Measurements from ENCODE around the gene THAP2.
"Not testable (repeated sequence)": the region's sequence is repeated elsewhere in the genome, so short reads cannot be mapped to it uniquely, and the experiment has no call there.

The THAP2 gene

DNA sequence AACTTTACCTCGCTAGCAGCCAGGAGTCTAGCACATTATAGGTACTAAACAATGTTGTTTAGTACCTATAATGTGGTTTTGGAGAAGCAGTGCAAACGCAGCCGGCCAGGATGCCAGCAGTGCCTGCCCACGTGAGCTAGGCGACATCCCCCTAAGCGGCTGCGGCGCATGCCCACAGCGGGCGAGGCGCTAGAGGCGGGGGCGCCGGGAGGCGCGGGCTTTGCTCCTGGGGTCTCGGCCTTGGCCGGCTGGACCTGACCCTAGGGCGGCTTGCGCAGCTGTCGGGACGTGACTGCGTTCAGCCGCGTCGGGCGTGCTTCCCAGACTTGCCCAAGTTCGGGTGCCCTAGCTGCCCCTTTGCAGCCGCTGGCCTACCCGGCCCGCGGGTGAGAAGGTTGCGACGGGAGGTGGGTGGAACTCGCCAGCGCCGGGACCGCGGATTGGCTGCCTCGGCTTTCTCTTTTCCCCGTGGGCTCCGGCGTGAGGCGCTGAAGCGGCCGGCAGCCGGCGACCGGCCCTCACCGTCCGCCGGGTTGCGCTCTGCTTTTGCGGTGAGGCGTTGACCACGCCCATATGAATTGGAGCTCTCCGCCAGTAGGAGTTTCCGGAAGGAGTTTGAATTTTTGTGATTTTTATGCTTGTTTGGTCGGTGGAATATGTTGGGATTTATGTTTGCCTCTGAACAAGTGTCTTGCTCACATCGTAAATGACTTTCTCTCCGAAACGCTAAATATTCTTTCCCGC, 22.0 kb downstream of the THAP2 start, which contains the start of gene TMEM19:
Gene TMEM19, plus strand, starts transcription at position 169 of the 744 bp plus-strand sequence. CDS start 599 bp downstream, outside the sequence.
- peak within 1 kb of the TSS; percentile 96 for H3K4me3 ChIP-seq (ENCODE audit: low read length, poor library complexity, severe bottlenecking)
- TF ChIP-seq EZH2phosphoT487 (IDR thresholded peaks at IDR 0.05; ENCODE audit: borderline replicate concordance), result no peak
- TF ChIP-seq, protein P1, sequence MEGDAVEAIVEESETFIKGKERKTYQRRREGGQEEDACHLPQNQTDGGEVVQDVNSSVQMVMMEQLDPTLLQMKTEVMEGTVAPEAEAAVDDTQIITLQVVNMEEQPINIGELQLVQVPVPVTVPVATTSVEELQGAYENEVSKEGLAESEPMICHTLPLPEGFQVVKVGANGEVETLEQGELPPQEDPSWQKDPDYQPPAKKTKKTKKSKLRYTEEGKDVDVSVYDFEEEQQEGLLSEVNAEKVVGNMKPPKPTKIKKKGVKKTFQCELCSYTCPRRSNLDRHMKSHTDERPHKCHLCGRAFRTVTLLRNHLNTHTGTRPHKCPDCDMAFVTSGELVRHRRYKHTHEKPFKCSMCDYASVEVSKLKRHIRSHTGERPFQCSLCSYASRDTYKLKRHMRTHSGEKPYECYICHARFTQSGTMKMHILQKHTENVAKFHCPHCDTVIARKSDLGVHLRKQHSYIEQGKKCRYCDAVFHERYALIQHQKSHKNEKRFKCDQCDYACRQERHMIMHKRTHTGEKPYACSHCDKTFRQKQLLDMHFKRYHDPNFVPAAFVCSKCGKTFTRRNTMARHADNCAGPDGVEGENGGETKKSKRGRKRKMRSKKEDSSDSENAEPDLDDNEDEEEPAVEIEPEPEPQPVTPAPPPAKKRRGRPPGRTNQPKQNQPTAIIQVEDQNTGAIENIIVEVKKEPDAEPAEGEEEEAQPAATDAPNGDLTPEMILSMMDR (conservative IDR thresholded peaks at IDR 0.05; ENCODE audit: low read length), result peak; percentile 35
- no peaks in the 10 kb centered on the region for H3K36me3 ChIP-seq (ENCODE audit: insufficient read depth, low read length)
- H3K9me3 ChIP-seq (ENCODE audit: insufficient read depth, low read depth, low read length), result no peaks in the 10 kb centered on the region
- peak within 1 kb of the TSS; percentile 89 for H2AFZ ChIP-seq (ENCODE audit: low read length)
- H3K27me3 ChIP-seq (ENCODE audit: insufficient read depth, low read length, poor library complexity, severe bottlenecking), result no peaks in the 10 kb centered on the region
- no peaks in the 10 kb centered on the region for H3F3A ChIP-seq (ENCODE audit: low read depth)
- no peaks in the 10 kb centered on the region for H4K20me1 ChIP-seq (ENCODE audit: insufficient read depth, low read length, poor library complexity, severe bottlenecking)
- H3K9ac ChIP-seq (ENCODE audit: low read depth, low read length, poor library complexity, severe bottlenecking), result peak within 1 kb of the TSS; percentile 81
- H3K9me2 ChIP-seq (replicated peaks; ENCODE audit: low read depth, low read length), result no peaks in the 10 kb centered on the region
- H3K79me2 ChIP-seq (ENCODE audit: insufficient read depth, low read length), result peaks cover 31% of the 10 kb centered on the region
- H3K4me1 ChIP-seq (ENCODE audit: insufficient read depth, low read length, poor library complexity, severe bottlenecking), result peaks cover 44% of the 10 kb centered on the region
- H3K4me2 ChIP-seq (ENCODE audit: low read depth, low read length, poor library complexity, severe bottlenecking), result peak within 1 kb of the TSS; percentile 80

DNA sequence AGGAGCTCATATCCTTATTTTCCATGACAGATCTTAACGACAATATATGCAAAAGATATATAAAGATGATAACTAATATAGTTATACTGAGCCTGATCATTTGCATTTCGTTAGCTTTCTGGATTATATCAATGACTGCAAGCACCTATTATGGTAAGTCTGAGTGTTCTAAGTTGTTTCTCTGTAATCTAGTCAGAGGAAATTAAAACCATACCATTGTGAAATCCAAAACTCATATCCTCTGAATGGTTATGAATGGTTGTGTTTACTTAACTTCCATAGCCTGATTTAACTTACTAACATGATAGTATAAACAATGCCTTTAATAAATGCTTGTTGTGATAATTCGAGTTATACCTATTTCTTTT, 22.5 kb downstream of the THAP2 start:
- Histone ChIP-seq H3K9me3 (ENCODE audit: insufficient read depth, low read depth, low read length) (no peaks in the 10 kb centered on the region), H3K4me1 (ENCODE audit: insufficient read depth, low read length, poor library complexity, severe bottlenecking) (peaks cover 46% of the 10 kb centered on the region), H3K36me3 (ENCODE audit: insufficient read depth, low read length) (no peaks in the 10 kb centered on the region), H4K20me1 (ENCODE audit: insufficient read depth, low read length, poor library complexity, severe bottlenecking) (no peaks in the 10 kb centered on the region), H3K9ac (ENCODE audit: low read depth, low read length, poor library complexity, severe bottlenecking) (peak overlapping the region; percentile 81), H3K4me3 (ENCODE audit: low read length, poor library complexity, severe bottlenecking) (peak overlapping the region; percentile 96), H3K9me2 (replicated peaks; ENCODE audit: low read depth, low read length) (no peaks in the 10 kb centered on the region), H3K27me3 (ENCODE audit: insufficient read depth, low read length, poor library complexity, severe bottlenecking) (no peaks in the 10 kb centered on the region), H3F3A (ENCODE audit: low read depth) (no peaks in the 10 kb centered on the region), H2AFZ (ENCODE audit: low read length) (peak overlapping the region; percentile 89), H3K79me2 (ENCODE audit: insufficient read depth, low read length) (peaks cover 31% of the 10 kb centered on the region), H3K4me2 (ENCODE audit: low read depth, low read length, poor library complexity, severe bottlenecking) (peak overlapping the region; percentile 80)
- TF ChIP-seq, protein P1 (conservative IDR thresholded peaks at IDR 0.05; ENCODE audit: low read length), result no peak
- no peak for TF ChIP-seq EZH2phosphoT487 (IDR thresholded peaks at IDR 0.05; ENCODE audit: borderline replicate concordance)

DNA sequence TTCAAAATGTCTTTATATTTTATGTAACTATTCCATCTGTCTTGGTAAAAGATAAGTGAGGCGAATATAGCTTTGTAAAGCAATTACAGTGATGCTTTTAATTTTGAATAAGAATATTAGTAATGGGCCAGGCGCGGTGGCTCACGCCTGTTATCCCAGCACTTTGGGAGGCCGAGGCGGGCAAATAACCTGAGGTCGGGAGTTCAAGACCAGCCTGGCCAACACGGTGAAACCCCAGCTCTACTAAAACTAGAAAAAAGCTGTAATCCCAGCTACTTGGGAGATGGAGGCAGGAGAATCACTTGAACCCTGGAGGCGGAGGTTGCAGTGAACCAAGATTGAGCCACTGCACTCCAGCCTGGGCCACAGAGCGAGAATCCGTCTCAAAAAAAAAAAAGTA, 23.1 kb downstream of the THAP2 start:
- not testable (repeated sequence) for H4K20me1 ChIP-seq (ENCODE audit: insufficient read depth, low read length, poor library complexity, severe bottlenecking); H3K9me2 ChIP-seq (replicated peaks; ENCODE audit: low read depth, low read length); H2AFZ ChIP-seq (ENCODE audit: low read length); H3K9me3 ChIP-seq (ENCODE audit: insufficient read depth, low read depth, low read length); H3K36me3 ChIP-seq (ENCODE audit: insufficient read depth, low read length); H3F3A ChIP-seq (ENCODE audit: low read depth); H3K27me3 ChIP-seq (ENCODE audit: insufficient read depth, low read length, poor library complexity, severe bottlenecking)
- Histone ChIP-seq H3K4me1 (ENCODE audit: insufficient read depth, low read length, poor library complexity, severe bottlenecking) (peaks cover 46% of the 10 kb centered on the region), H3K4me3 (ENCODE audit: low read length, poor library complexity, severe bottlenecking) (peak overlapping the region; percentile 96), H3K4me2 (ENCODE audit: low read depth, low read length, poor library complexity, severe bottlenecking) (peak overlapping the region; percentile 80), H3K9ac (ENCODE audit: low read depth, low read length, poor library complexity, severe bottlenecking) (peak overlapping the region; percentile 81), H3K79me2 (ENCODE audit: insufficient read depth, low read length) (peaks cover 31% of the 10 kb centered on the region)

Data from Loucy (cell line).